HUES48 (cell line): ENCODE data around the gene GEMIN4.
"Not testable (repeated sequence)": the region's sequence is repeated elsewhere in the genome, so short reads cannot be mapped to it uniquely, and the experiment has no call there.

Experiments used
- H3K27ac ChIP-seq: one replicate; pipeline ENCODE4 v1.7.0; 2013; ENCODE audit warnings: low read depth, low read length, inconsistent platforms
- H3K27me3 ChIP-seq: 2 replicates; pipeline ENCODE4 v1.6.1; 2013; ENCODE audit warnings: mild to moderate bottlenecking, low read length; ENCODE audit not compliant: control insufficient read depth, insufficient read depth
- H3K36me3 ChIP-seq: 2 replicates; pipeline ENCODE4 v1.6.1; 2013; ENCODE audit warnings: low read length; ENCODE audit not compliant: control insufficient read depth, insufficient read depth
- H3K4me1 ChIP-seq: 2 replicates; pipeline ENCODE4 v1.6.1; 2013; ENCODE audit warnings: mild to moderate bottlenecking, low read length; ENCODE audit not compliant: control insufficient read depth, insufficient read depth
- H3K4me3 ChIP-seq: 2 replicates; pipeline ENCODE4 v1.5.1; 2013; ENCODE audit warnings: mild to moderate bottlenecking, low read depth, low read length
- H3K9ac ChIP-seq: 2 replicates; pipeline ENCODE4 v1.6.1; 2013; ENCODE audit warnings: mild to moderate bottlenecking, low read depth, low read length, moderate library complexity
- H3K9me3 ChIP-seq: 2 replicates; pipeline ENCODE4 v1.6.1; 2013; ENCODE audit warnings: low read length; ENCODE audit not compliant: control insufficient read depth, insufficient read depth

GEMIN4 gene

GRCh38 chr17:751269-752001 lies 629 bp downstream of the GEMIN4 start:
- Histone ChIP-seq H3K36me3 (peaks cover 28% of the 10 kb centered on the region), H3K27me3 (no peaks in the 10 kb centered on the region), H3K9ac (peak overlapping the region; percentile 80), H3K27ac (peak overlapping the region; percentile 42), H3K4me3 (peak overlapping the region; percentile 91), H3K9me3 (peaks cover 5% of the 10 kb centered on the region), H3K4me1 (peaks cover 5% of the 10 kb centered on the region; the same call in 1 of the 2 replicates)

GRCh38 chr17:750431-751037 lies 1.5 kb downstream of the GEMIN4 start:
- Histone ChIP-seq H3K4me1 (0 out of 2 replicates have a peak, but pooled peaks cover 5% of the 10 kb centered on the region), H3K36me3 (peaks cover 34% of the 10 kb centered on the region), H3K9ac (no peak overlapping the region), H3K27me3 (no peaks in the 10 kb centered on the region), H3K27ac (no peak overlapping the region), H3K4me3 (peak overlapping the region; percentile 91), H3K9me3 (peaks cover 5% of the 10 kb centered on the region)

GRCh38 chr17:749359-749758 lies 2.7 kb downstream of the GEMIN4 start:
- H3K27ac ChIP-seq, H3K4me3 ChIP-seq, H3K4me1 ChIP-seq, H3K27me3 ChIP-seq, H3K9me3 ChIP-seq, H3K9ac ChIP-seq: not testable (repeated sequence)
- peaks cover 46% of the 10 kb centered on the region for H3K36me3 ChIP-seq

GRCh38 chr17:748604-749003 lies 3.5 kb downstream of the GEMIN4 start:
- H3K9ac ChIP-seq, H3K4me1 ChIP-seq, H3K27ac ChIP-seq, H3K4me3 ChIP-seq, H3K9me3 ChIP-seq, H3K27me3 ChIP-seq: not testable (repeated sequence)
- peaks cover 53% of the 10 kb centered on the region for H3K36me3 ChIP-seq

- no peak overlapping the region for H3K4me3 ChIP-seq
- H3K36me3 ChIP-seq = peaks cover 68% of the 10 kb centered on the region
- H3K4me1 ChIP-seq = 0 out of 2 replicates have a peak, but pooled peaks cover 5% of the 10 kb centered on the region
- H3K9me3 ChIP-seq = peaks cover 5% of the 10 kb centered on the region
- no peaks in the 10 kb centered on the region for H3K27me3 ChIP-seq
- H3K27ac ChIP-seq = no peak overlapping the region
- H3K9ac ChIP-seq = no peak overlapping the region
These were observed 5.1 kb downstream of the GEMIN4 start for GRCh38 chr17:746783-747629.

GRCh38 chr17:746181-746580 lies 5.9 kb downstream of the GEMIN4 start:
- Histone ChIP-seq H3K9ac (no peak overlapping the region), H3K36me3 (peaks cover 76% of the 10 kb centered on the region), H3K27me3 (no peaks in the 10 kb centered on the region), H3K9me3 (peaks cover 5% of the 10 kb centered on the region), H3K27ac (no peak overlapping the region), H3K4me1 (0 out of 2 replicates have a peak, but pooled peaks cover 5% of the 10 kb centered on the region), H3K4me3 (no peak overlapping the region)

- H3K9ac ChIP-seq = no peak overlapping the region
- H3K36me3 ChIP-seq = peaks cover 84% of the 10 kb centered on the region
- H3K9me3 ChIP-seq = peaks cover 5% of the 10 kb centered on the region
- no peak overlapping the region for H3K4me3 ChIP-seq
- no peak overlapping the region for H3K27ac ChIP-seq
- no peaks in the 10 kb centered on the region for H3K4me1 ChIP-seq
- no peaks in the 10 kb centered on the region for H3K27me3 ChIP-seq
These were observed 6.7 kb downstream of the GEMIN4 start for GRCh38 chr17:745406-745805.

- peaks cover 89% of the 10 kb centered on the region for H3K36me3 ChIP-seq
- no peak overlapping the region for H3K9ac ChIP-seq
- no peaks in the 10 kb centered on the region for H3K27me3 ChIP-seq
- peaks cover 5% of the 10 kb centered on the region for H3K9me3 ChIP-seq
- no peak overlapping the region for H3K4me3 ChIP-seq
- H3K4me1 ChIP-seq = no peaks in the 10 kb centered on the region
- no peak overlapping the region for H3K27ac ChIP-seq
These were observed 7.1 kb downstream of the GEMIN4 start for GRCh38 chr17:744937-745336.

GRCh38 chr17:743139-743538 lies 8.9 kb downstream of the GEMIN4 start:
- peaks cover 89% of the 10 kb centered on the region for H3K36me3 ChIP-seq
- H3K9me3 ChIP-seq = no peaks in the 10 kb centered on the region

GRCh38 chr17:742147-742793 lies 9.8 kb downstream of the GEMIN4 start:
- H3K27ac ChIP-seq = no peak overlapping the region
- H3K9ac ChIP-seq = no peak overlapping the region
- H3K4me1 ChIP-seq = no peaks in the 10 kb centered on the region
- no peaks in the 10 kb centered on the region for H3K9me3 ChIP-seq
- H3K4me3 ChIP-seq = no peak overlapping the region
- no peaks in the 10 kb centered on the region for H3K27me3 ChIP-seq
- H3K36me3 ChIP-seq = peaks cover 87% of the 10 kb centered on the region

More at GRCh38 chr17:743139-743538, 8.9 kb downstream of the GEMIN4 start:
- H3K9ac ChIP-seq = no peak overlapping the region
- no peaks in the 10 kb centered on the region for H3K4me1 ChIP-seq
- no peaks in the 10 kb centered on the region for H3K27me3 ChIP-seq
- no peak overlapping the region for H3K4me3 ChIP-seq
- H3K27ac ChIP-seq = no peak overlapping the region
